Measurements from ENCODE around the gene MCRIP2.
A peak's percentile ranks its signal among the peaks of the same experiment; 100 is the strongest.
"Not testable (repeated sequence)": the region's sequence is repeated elsewhere in the genome, so short reads cannot be mapped to it uniquely, and the experiment has no call there.

MCRIP2 gene

GRCh38 chr16:641326-642188 is at the start of gene MCRIP2:
TSS of gene MCRIP2 (plus strand) at chr16:641828. CDS start at chr16:641992, 164 bp downstream.
- DNase-seq (ENCODE audit: low read depth) = peak; percentile 41

- no peak for DNase-seq (ENCODE audit: low read depth)
These were observed 49.6 kb upstream of the MCRIP2 start for GRCh38 chr16:591892-592517.

GRCh38 chr16:592518-593306 is 48.9 kb upstream of the MCRIP2 start:
- DNase-seq (ENCODE audit: low read depth) = no peak

- no peak for DNase-seq (ENCODE audit: low read depth)
These were observed 48.2 kb upstream of the MCRIP2 start for GRCh38 chr16:593406-593805.

- DNase-seq (ENCODE audit: low read depth) = no peak
These were observed 47.8 kb upstream of the MCRIP2 start for GRCh38 chr16:593807-594206.

- DNase-seq (ENCODE audit: low read depth) = no peak
These were observed 46.5 kb upstream of the MCRIP2 start for GRCh38 chr16:595094-595528.

- no peak for DNase-seq (ENCODE audit: low read depth)
These were observed 45.5 kb upstream of the MCRIP2 start for GRCh38 chr16:595942-596735.

- no peak for DNase-seq (ENCODE audit: low read depth)
These were observed 44.9 kb upstream of the MCRIP2 start for GRCh38 chr16:596736-597060.

- DNase-seq (ENCODE audit: low read depth) = not testable (repeated sequence)
These were observed 44.0 kb upstream of the MCRIP2 start for GRCh38 chr16:597655-598054.

- no peak for DNase-seq (ENCODE audit: low read depth)
These were observed 42.5 kb upstream of the MCRIP2 start for GRCh38 chr16:598823-599739.

GRCh38 chr16:600781-601180 is 40.8 kb upstream of the MCRIP2 start:
- no peak for DNase-seq (ENCODE audit: low read depth)

GRCh38 chr16:603933-604332 is 37.7 kb upstream of the MCRIP2 start:
- DNase-seq (ENCODE audit: low read depth) = no peak

GRCh38 chr16:606656-607307 is 34.8 kb upstream of the MCRIP2 start:
- no peak for DNase-seq (ENCODE audit: low read depth)

GRCh38 chr16:608019-608418 is 33.6 kb upstream of the MCRIP2 start:
- no peak for DNase-seq (ENCODE audit: low read depth)

- no peak for DNase-seq (ENCODE audit: low read depth)
These were observed 32.3 kb upstream of the MCRIP2 start for GRCh38 chr16:609316-609715.

GRCh38 chr16:609984-610383 is 31.6 kb upstream of the MCRIP2 start:
- DNase-seq (ENCODE audit: low read depth) = no peak

GRCh38 chr16:610513-611381 is 30.9 kb upstream of the MCRIP2 start:
- peak; percentile 17 for DNase-seq (ENCODE audit: low read depth)

GRCh38 chr16:615122-615521 is 26.5 kb upstream of the MCRIP2 start:
- DNase-seq (ENCODE audit: low read depth) = no peak
